C4-2B (cell line): ENCODE results near the gene ITGB2.
A peak's percentile ranks its signal among the peaks of the same experiment; 100 is the strongest.

Source experiments
- CTCF ChIP-seq: fragments of 450-650 bp; conservative IDR thresholded peaks from 2 replicates; pipeline ENCODE4 v1.5.1; 2017; ENCODE audit warnings: mild to moderate bottlenecking
- ZFX ChIP-seq: fragments of 450-650 bp; IDR thresholded peaks from 2 replicates; pipeline ENCODE4 v1.6.1; 2017

- TF ChIP-seq CTCF (peak; percentile 93), ZFX (no peak)
Observed at GRCh38 chr21:44892536-44893277, 28.0 kb downstream of the ITGB2 start.
